ENCODE measurements around the gene MGAT5B.

The MGAT5B gene

DNA sequence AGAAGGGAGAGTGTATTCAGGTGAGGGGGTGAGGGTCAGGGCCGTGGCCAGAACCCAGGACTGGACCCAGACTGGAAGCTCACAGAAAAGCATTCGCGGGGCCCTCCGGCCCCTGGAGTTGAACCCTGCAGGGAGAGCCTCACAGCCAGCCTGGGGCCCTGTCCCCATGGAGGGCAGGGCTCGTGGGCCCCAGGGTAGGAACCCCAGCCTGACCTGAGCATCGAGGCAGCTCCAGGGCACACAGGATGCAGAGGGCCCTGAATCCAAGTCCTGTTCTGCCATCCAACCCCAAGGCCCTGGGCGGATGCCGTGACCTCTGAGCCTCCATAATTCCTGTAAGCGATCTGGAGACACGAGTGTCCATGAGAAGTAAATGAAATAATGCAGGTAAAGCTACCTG, 79.1 kb downstream of the MGAT5B start:
- Histone ChIP-seq H3K27ac (ENCODE audit: low read depth, low read length) (no peak overlapping the region), H3K4me3 (ENCODE audit: low read length) (no peak overlapping the region), H4K20me1 (ENCODE audit: control insufficient read depth, insufficient read depth, low read depth, low read length) (no peaks in the 10 kb centered on the region), H3K4me1 (ENCODE audit: control insufficient read depth, low read length) (no peaks in the 10 kb centered on the region), H3K27me3 (ENCODE audit: control insufficient read depth, low read length) (no peaks in the 10 kb centered on the region), H3K79me2 (ENCODE audit: control insufficient read depth, low read length) (no peaks in the 10 kb centered on the region), H3K36me3 (ENCODE audit: control insufficient read depth, low read length) (no peaks in the 10 kb centered on the region), H3F3A (ENCODE audit: control insufficient read depth, insufficient read depth) (peaks cover 3% of the 10 kb centered on the region; the same call in 1 of the 2 replicates), H3K4me2 (ENCODE audit: low read length) (no peak overlapping the region), H3K9me3 (ENCODE audit: control insufficient read depth, insufficient read depth, low read length) (no peaks in the 10 kb centered on the region), H3K9me2 (replicated peaks; ENCODE audit: control insufficient read depth, low read length) (no peaks in the 10 kb centered on the region)
- TF ChIP-seq, protein P1, sequence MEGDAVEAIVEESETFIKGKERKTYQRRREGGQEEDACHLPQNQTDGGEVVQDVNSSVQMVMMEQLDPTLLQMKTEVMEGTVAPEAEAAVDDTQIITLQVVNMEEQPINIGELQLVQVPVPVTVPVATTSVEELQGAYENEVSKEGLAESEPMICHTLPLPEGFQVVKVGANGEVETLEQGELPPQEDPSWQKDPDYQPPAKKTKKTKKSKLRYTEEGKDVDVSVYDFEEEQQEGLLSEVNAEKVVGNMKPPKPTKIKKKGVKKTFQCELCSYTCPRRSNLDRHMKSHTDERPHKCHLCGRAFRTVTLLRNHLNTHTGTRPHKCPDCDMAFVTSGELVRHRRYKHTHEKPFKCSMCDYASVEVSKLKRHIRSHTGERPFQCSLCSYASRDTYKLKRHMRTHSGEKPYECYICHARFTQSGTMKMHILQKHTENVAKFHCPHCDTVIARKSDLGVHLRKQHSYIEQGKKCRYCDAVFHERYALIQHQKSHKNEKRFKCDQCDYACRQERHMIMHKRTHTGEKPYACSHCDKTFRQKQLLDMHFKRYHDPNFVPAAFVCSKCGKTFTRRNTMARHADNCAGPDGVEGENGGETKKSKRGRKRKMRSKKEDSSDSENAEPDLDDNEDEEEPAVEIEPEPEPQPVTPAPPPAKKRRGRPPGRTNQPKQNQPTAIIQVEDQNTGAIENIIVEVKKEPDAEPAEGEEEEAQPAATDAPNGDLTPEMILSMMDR (IDR thresholded peaks at IDR 0.05; ENCODE audit: low read depth, low read length, poor library complexity, severe bottlenecking): no peak
- no peak for TF ChIP-seq EZH2phosphoT487 (IDR thresholded peaks at IDR 0.05; ENCODE audit: borderline replicate concordance, low read length)

DNA sequence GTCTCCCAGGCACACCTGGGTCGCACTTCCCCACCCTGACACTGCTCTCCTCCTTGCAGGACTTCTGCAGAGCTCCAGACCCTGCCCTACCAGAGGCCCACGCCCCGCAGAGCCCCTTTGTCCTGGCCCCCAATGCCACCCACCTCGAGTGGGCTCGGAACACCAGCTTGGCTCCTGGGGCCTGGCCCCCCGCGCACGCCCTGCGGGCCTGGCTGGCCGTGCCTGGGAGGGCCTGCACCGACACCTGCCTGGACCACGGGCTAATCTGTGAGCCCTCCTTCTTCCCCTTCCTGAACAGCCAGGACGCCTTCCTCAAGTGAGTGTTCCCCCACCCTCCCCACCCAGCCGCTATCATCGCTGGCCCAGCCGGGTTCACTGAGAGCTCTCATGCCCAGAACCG, 79.6 kb downstream of the MGAT5B start:
- H3K36me3 ChIP-seq (ENCODE audit: control insufficient read depth, low read length): no peaks in the 10 kb centered on the region
- H3K9me3 ChIP-seq (ENCODE audit: control insufficient read depth, insufficient read depth, low read length): no peaks in the 10 kb centered on the region
- H3F3A ChIP-seq (ENCODE audit: control insufficient read depth, insufficient read depth): peaks cover 5% of the 10 kb centered on the region; the same call in 1 of the 2 replicates
- H3K27me3 ChIP-seq (ENCODE audit: control insufficient read depth, low read length): no peaks in the 10 kb centered on the region
- no peaks in the 10 kb centered on the region for H3K4me1 ChIP-seq (ENCODE audit: control insufficient read depth, low read length)
- no peaks in the 10 kb centered on the region for H4K20me1 ChIP-seq (ENCODE audit: control insufficient read depth, insufficient read depth, low read depth, low read length)
- H3K9me2 ChIP-seq (replicated peaks; ENCODE audit: control insufficient read depth, low read length): no peaks in the 10 kb centered on the region
- TF ChIP-seq EZH2phosphoT487 (IDR thresholded peaks at IDR 0.05; ENCODE audit: borderline replicate concordance, low read length): no peak
- TF ChIP-seq, protein P1 (IDR thresholded peaks at IDR 0.05; ENCODE audit: low read depth, low read length, poor library complexity, severe bottlenecking): no peak
- no peak overlapping the region for H3K4me2 ChIP-seq (ENCODE audit: low read length)
- H3K27ac ChIP-seq (ENCODE audit: low read depth, low read length): no peak overlapping the region
- H3K4me3 ChIP-seq (ENCODE audit: low read length): no peak overlapping the region
- H3K79me2 ChIP-seq (ENCODE audit: control insufficient read depth, low read length): no peaks in the 10 kb centered on the region

DNA sequence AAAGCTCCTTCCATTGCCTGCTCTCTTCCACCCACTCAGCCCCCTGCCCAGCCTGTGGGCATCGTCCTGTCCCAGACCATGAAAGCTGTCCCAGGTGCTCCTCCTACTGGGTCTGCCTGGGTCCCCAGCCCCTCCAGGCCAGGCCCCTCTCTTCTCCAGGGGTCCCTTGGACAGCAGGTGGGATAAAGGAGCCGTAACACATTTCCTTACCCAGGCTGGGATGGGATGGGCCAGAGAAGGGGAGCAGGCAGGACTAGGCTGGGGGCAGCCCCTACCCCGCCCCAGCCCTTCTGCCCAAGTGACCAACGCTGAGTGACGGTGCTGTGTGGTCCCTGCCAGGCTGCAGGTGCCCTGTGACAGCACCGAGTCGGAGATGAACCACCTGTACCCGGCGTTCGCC, 80.1 kb downstream of the MGAT5B start:
- H3K9me2 ChIP-seq (replicated peaks; ENCODE audit: control insufficient read depth, low read length): no peaks in the 10 kb centered on the region
- H3K27ac ChIP-seq (ENCODE audit: low read depth, low read length): no peak overlapping the region
- H3F3A ChIP-seq (ENCODE audit: control insufficient read depth, insufficient read depth): peaks cover 5% of the 10 kb centered on the region; the same call in 1 of the 2 replicates
- H3K4me2 ChIP-seq (ENCODE audit: low read length): no peak overlapping the region
- no peaks in the 10 kb centered on the region for H3K79me2 ChIP-seq (ENCODE audit: control insufficient read depth, low read length)
- no peaks in the 10 kb centered on the region for H4K20me1 ChIP-seq (ENCODE audit: control insufficient read depth, insufficient read depth, low read depth, low read length)
- TF ChIP-seq, protein P1 (IDR thresholded peaks at IDR 0.05; ENCODE audit: low read depth, low read length, poor library complexity, severe bottlenecking): no peak
- no peak for TF ChIP-seq EZH2phosphoT487 (IDR thresholded peaks at IDR 0.05; ENCODE audit: borderline replicate concordance, low read length)
- no peaks in the 10 kb centered on the region for H3K36me3 ChIP-seq (ENCODE audit: control insufficient read depth, low read length)
- H3K9me3 ChIP-seq (ENCODE audit: control insufficient read depth, insufficient read depth, low read length): no peaks in the 10 kb centered on the region
- H3K27me3 ChIP-seq (ENCODE audit: control insufficient read depth, low read length): no peaks in the 10 kb centered on the region
- H3K4me1 ChIP-seq (ENCODE audit: control insufficient read depth, low read length): no peaks in the 10 kb centered on the region
- H3K4me3 ChIP-seq (ENCODE audit: low read length): no peak overlapping the region

Measured in DOHH2 (cell line).